GM12892 (cell line): ENCODE measurements around the gene ALG13.
"Not testable (repeated sequence)": the region's sequence is repeated elsewhere in the genome, so short reads cannot be mapped to it uniquely, and the experiment has no call there.

ENCODE experiments used
- DNase-seq: peaks from one replicate; pipeline ENCODE4 v3.0.0; 2011; ENCODE audit not compliant: insufficient read length
- FAIRE-seq: peaks from 2 replicates; lab custom pipeline; 2011; peaks lifted over from hg19 to GRCh38; lab: Jason Lieb, UNC
- POLR2A ChIP-seq: IDR thresholded peaks from 2 replicates; pipeline ENCODE4 v1.6.1; 2011; ENCODE audit warnings: low read depth, low read length, control low read depth
- POLR2AphosphoS5 ChIP-seq: IDR thresholded peaks from 2 replicates; pipeline ENCODE4 v1.6.1; 2011; ENCODE audit warnings: low read depth, low read length, control low read depth
- TAF1 ChIP-seq: IDR thresholded peaks from 2 replicates; pipeline ENCODE4 v1.6.1; 2011; ENCODE audit warnings: low read depth, mild to moderate bottlenecking, control low read depth, low read length, borderline replicate concordance

Gene ALG13

DNA sequence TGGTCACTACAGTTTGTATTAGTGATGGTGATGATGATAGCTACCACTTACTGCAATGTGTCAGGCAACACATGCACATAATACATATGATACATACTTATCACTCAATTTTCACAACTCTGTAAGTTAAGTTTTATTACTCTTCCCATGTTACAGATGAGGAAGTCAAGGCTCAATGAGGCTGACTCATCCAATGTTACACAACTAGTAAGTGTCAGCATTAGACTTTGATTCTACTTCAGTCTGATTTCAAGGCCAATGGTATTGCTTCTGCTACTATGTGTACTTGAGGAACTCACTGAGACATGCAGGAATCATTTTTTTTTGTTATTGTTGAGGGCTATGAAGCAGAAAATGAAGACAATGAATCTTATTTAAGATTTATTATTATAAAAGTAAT is 98.6 kb downstream of the ALG13 start:
- FAIRE-seq, result no peak
- TF ChIP-seq POLR2AphosphoS5, result no peak
- no peak for TF ChIP-seq TAF1
- no peak for TF ChIP-seq POLR2A
- DNase-seq, result no peak

DNA sequence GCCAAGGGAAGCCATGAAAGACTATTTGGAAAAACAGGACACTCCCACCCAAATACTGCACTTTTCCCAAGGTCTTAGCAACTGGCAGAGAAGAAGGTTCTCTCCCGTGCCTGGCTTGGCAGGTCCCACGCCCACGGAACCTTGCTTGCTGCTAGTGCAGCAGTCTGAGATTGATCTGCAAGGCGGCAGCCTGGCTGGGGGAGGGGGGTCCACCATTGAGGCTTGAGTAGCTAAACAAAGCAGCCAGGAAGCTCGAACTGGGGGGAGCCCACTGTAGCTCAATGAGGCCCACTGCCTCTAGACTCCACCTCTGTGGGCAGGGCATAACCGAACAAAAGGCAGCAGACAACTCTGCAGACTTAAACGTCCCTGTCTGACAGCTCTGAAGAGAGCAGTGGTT is 103.7 kb downstream of the ALG13 start:
- DNase-seq (no peak), FAIRE-seq (no peak)
- no peak for TF ChIP-seq TAF1
- TF ChIP-seq POLR2A, result no peak
- no peak for TF ChIP-seq POLR2AphosphoS5

DNA sequence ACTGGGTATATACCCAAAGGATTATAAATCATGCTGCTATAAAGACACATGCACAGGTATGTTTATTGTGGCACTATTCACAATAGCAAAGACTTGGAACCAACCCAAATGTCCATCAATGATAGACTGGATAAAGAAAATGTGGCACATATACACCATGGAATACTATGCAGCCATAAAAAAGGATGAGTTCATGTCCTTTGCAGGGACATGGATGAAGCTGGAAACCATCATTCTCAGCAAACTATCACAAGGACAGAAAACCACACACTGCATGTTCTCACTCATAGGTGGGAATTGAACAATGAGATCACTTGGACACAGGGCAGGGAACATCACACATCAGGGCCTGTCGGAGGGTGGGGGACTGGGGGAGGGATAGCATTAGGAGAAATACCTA is 109.1 kb downstream of the ALG13 start:
- FAIRE-seq, DNase-seq: not testable (repeated sequence)
